GM18907 (cell line): ENCODE results near the gene LRSAM1.

Source experiments
- ATAC-seq: cut with Tn5 transposase; IDR thresholded peaks from one replicate; pipeline ENCODE4 v1.9.1; 2021; ENCODE audit warnings: mild to moderate bottlenecking, moderate library complexity; ENCODE audit not compliant: unreplicated experiment

Gene LRSAM1

GRCh38 chr9:127450830-127451607, at the start of gene LRSAM1, which contains the start of gene RPL12:
LRSAM1 (plus strand) TSS chr9:127451510; CDS start chr9:127454528, 3,018 bp downstream.
RPL12 (minus strand) TSS chr9:127451406; CDS start chr9:127451317, 89 bp downstream.
- peak; percentile 72 for ATAC-seq

GRCh38 chr9:127402401-127403090, 48.8 kb upstream of the LRSAM1 start:
- no peak for ATAC-seq

GRCh38 chr9:127403507-127404192, 47.7 kb upstream of the LRSAM1 start:
- no peak for ATAC-seq

GRCh38 chr9:127404631-127405030, 46.7 kb upstream of the LRSAM1 start:
- ATAC-seq: no peak

GRCh38 chr9:127405344-127406125, 45.8 kb upstream of the LRSAM1 start:
- no peak for ATAC-seq

GRCh38 chr9:127406799-127407491, 44.4 kb upstream of the LRSAM1 start:
- no peak for ATAC-seq

GRCh38 chr9:127407492-127407843, 43.8 kb upstream of the LRSAM1 start:
- ATAC-seq: no peak

- no peak for ATAC-seq
Measured at GRCh38 chr9:127411122-127411521, 40.2 kb upstream of the LRSAM1 start.

GRCh38 chr9:127415141-127415540, 36.2 kb upstream of the LRSAM1 start:
- no peak for ATAC-seq

- ATAC-seq: no peak
Measured at GRCh38 chr9:127415657-127416056, 35.7 kb upstream of the LRSAM1 start.

GRCh38 chr9:127417131-127418036, 33.9 kb upstream of the LRSAM1 start:
- ATAC-seq: no peak

GRCh38 chr9:127418037-127418471, 33.3 kb upstream of the LRSAM1 start:
- no peak for ATAC-seq

- no peak for ATAC-seq
Measured at GRCh38 chr9:127419348-127419747, 32.0 kb upstream of the LRSAM1 start.

GRCh38 chr9:127421057-127421456, 30.3 kb upstream of the LRSAM1 start:
- no peak for ATAC-seq

- no peak for ATAC-seq
Measured at GRCh38 chr9:127422133-127422782, 29.1 kb upstream of the LRSAM1 start.

- no peak for ATAC-seq
Measured at GRCh38 chr9:127422787-127423186, 28.5 kb upstream of the LRSAM1 start.

GRCh38 chr9:127423476-127423933, 27.8 kb upstream of the LRSAM1 start:
- no peak for ATAC-seq

GRCh38 chr9:127423934-127424675, 27.2 kb upstream of the LRSAM1 start, which contains the start of gene ZNF79:
ZNF79 (plus strand) TSS chr9:127424382; CDS start chr9:127424788, 406 bp downstream.
- ATAC-seq: peak; percentile 84
